PC-3 (cell line): Measurements from ENCODE around the gene ZC3H14.

Experiments
- EZH2phosphoT487 ChIP-seq: fragments of 300-600 bp; sonication (generic); IDR thresholded peaks from 2 replicates; pipeline ENCODE4 v1.6.1; 2018; ENCODE audit warnings: mild to moderate bottlenecking, antibody characterized with exemption, low read length, borderline replicate concordance
- TF ChIP-seq, protein P1 (sequence below): fragments of 300-600 bp; sonication (generic); conservative IDR thresholded peaks from 2 replicates; pipeline ENCODE4 v1.5.1; 2017; ENCODE audit warnings: antibody characterized with exemption, low read depth, mild to moderate bottlenecking, low read length

- TF ChIP-seq, protein P1, sequence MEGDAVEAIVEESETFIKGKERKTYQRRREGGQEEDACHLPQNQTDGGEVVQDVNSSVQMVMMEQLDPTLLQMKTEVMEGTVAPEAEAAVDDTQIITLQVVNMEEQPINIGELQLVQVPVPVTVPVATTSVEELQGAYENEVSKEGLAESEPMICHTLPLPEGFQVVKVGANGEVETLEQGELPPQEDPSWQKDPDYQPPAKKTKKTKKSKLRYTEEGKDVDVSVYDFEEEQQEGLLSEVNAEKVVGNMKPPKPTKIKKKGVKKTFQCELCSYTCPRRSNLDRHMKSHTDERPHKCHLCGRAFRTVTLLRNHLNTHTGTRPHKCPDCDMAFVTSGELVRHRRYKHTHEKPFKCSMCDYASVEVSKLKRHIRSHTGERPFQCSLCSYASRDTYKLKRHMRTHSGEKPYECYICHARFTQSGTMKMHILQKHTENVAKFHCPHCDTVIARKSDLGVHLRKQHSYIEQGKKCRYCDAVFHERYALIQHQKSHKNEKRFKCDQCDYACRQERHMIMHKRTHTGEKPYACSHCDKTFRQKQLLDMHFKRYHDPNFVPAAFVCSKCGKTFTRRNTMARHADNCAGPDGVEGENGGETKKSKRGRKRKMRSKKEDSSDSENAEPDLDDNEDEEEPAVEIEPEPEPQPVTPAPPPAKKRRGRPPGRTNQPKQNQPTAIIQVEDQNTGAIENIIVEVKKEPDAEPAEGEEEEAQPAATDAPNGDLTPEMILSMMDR = no peak
- no peak for TF ChIP-seq EZH2phosphoT487
These were observed 41.4 kb downstream of the ZC3H14 start for GRCh38 chr14:88604212-88604611.
